Esophagus muscularis mucosa (tissue), 4 donors: ENCODE data around the gene RBM43. TPM values are rescaled to one million over a fixed set of nuclear protein-coding genes. Genes with fewer than 3 reads are reported as not detected.

ENCODE experiments used
- DNase-seq: peaks from one replicate; pipeline ENCODE4 v3.0.0-alpha.2; 2017; ENCODE audit errors: extremely low spot score
- H3K27ac ChIP-seq, 4 donors: fragments of 200-600 bp; sonication (generic); replicated peaks in 1 of 4; 1 replicate in 3 of 4; 2 replicates in 1 of 4; pipeline ENCODE4 v1.5.1; 2016 to 2019; ENCODE audit warnings: mild to moderate bottlenecking in 1 of 4
- H3K27me3 ChIP-seq, 4 donors: fragments of 200-600 bp; sonication (generic); one replicate each; pipeline versions ENCODE4 v1.5.1 to v1.6.0; 2016 to 2019
- H3K36me3 ChIP-seq, 4 donors: fragments of 200-600 bp; sonication (generic); one replicate each; pipeline ENCODE4 v1.5.1; 2016 to 2019
- H3K4me1 ChIP-seq, 4 donors: fragments of 200-600 bp; sonication (generic); one replicate each; pipeline ENCODE4 v1.5.1; 2016 to 2019
- H3K4me3 ChIP-seq, 4 donors: fragments of 200-600 bp; sonication (generic); 1 replicate in 2 of 4; 2 replicates in 2 of 4; pipeline ENCODE4 v1.5.1; 2016 to 2019; ENCODE audit warnings: mild to moderate bottlenecking in 4 of 4, moderate library complexity in 1 of 4
- H3K9me3 ChIP-seq, 4 donors: fragments of 200-600 bp; sonication (generic); 1 replicate in 3 of 4; 2 replicates in 1 of 4; pipeline ENCODE4 v1.5.1; 2016 to 2019
- CTCF ChIP-seq, 3 experiments: fragments of 200-600 bp in 2 of 3; fragments of 450-650 bp in 1 of 3; sonication (generic) in 2 of 3; IDR thresholded peaks; one replicate each; pipeline ENCODE4 v1.5.1; 2017 to 2019; ENCODE audit warnings: antibody characterized with exemption in 3 of 3, mild to moderate bottlenecking in 2 of 3, moderate library complexity in 1 of 3
- EP300 ChIP-seq: sonication (generic); formaldehyde crosslinking; IDR thresholded peaks from one replicate; pipeline ENCODE4 v1.6.1; 2017; ENCODE audit warnings: antibody characterized with exemption
- POLR2A ChIP-seq: fragments of 450-650 bp; IDR thresholded peaks from one replicate; pipeline ENCODE4 v1.6.1; 2017; ENCODE audit warnings: antibody characterized with exemption, moderate library complexity, mild to moderate bottlenecking, low read depth
- POLR2AphosphoS5 ChIP-seq, 2 donors: sonication (generic); formaldehyde crosslinking; IDR thresholded peaks; one replicate each; pipeline ENCODE4 v1.6.1; 2017; ENCODE audit warnings: antibody characterized with exemption in 2 of 2
- WGBS: methylation state at CpG from one replicate; pipeline ENCODE4 v1.1.5; 2018; 5-methylcytosine and 5-hydroxymethylcytosine counted together
- intact Hi-C: fragments of 100-400 bp; cut with DNase I; formaldehyde crosslinking; loops from one replicate; pipeline ENCODE4 v1.15.1; 2023
- total RNA-seq, 4 donors: library from RNA; depleted of rRNA; stranded (reverse); fragments of >200 nt; gene quantifications; one replicate each; pipeline versions ENCODE4 v1.1.0 to v1.2.1, GENCODE V29; 2016

Gene RBM43
- total RNA-seq, 4 donors from 2014 or later: 3.3 to 8.3 (median 5.0) TPM

- TF ChIP-seq POLR2AphosphoS5 (IDR thresholded peaks at IDR 0.05): no peak
- TF ChIP-seq CTCF (IDR thresholded peaks at IDR 0.05): no peak
- TF ChIP-seq POLR2A: no peak
- TF ChIP-seq EP300: no peak
- no peak overlapping the region for H3K27ac ChIP-seq
- H3K4me3 ChIP-seq: no peak overlapping the region
- H3K9me3 ChIP-seq: peaks cover 0 to 30% (median 24%) of the 10 kb centered on the region in 4 donors
- no peak for DNase-seq
- H3K36me3 ChIP-seq: peaks cover 21 to 33% (median 24%) of the 10 kb centered on the region in 4 donors
- H3K27me3 ChIP-seq: no peaks in the 10 kb centered on the region
- no peaks in the 10 kb centered on the region for H3K4me1 ChIP-seq
- 88% methylated on average over 1 of the region's 1 CpG for WGBS
- intact Hi-C loops: no loop called here
Measured at GRCh38 chr2:151246152-151246551, 15.5 kb downstream of the RBM43 start.

- 87% methylated on average over 3 of the region's 3 CpGs for WGBS
- Histone ChIP-seq H3K9me3 (peaks cover 0 to 19% (median 15%) of the 10 kb centered on the region in 4 donors), H3K4me1 (no peaks in the 10 kb centered on the region), H3K4me3 (no peak overlapping the region), H3K27ac (no peak overlapping the region), H3K36me3 (peaks cover 0 to 6% (median under 1%) of the 10 kb centered on the region in 4 donors), H3K27me3 (no peaks in the 10 kb centered on the region)
- intact Hi-C loops: no loop called here
- DNase-seq: no peak
- TF ChIP-seq POLR2AphosphoS5 (IDR thresholded peaks at IDR 0.05): no peak
- TF ChIP-seq CTCF (IDR thresholded peaks at IDR 0.05): no peak
- no peak for TF ChIP-seq EP300
- no peak for TF ChIP-seq POLR2A
Measured at GRCh38 chr2:151243468-151243867, 18.2 kb downstream of the RBM43 start.

GRCh38 chr2:151241224-151241623, 20.4 kb downstream of the RBM43 start:
- peaks cover 0 to under 1% (median 0%) of the 10 kb centered on the region in 4 donors for H3K9me3 ChIP-seq
- TF ChIP-seq EP300 (no peak), POLR2A (no peak), CTCF (IDR thresholded peaks at IDR 0.05) (no peak), POLR2AphosphoS5 (IDR thresholded peaks at IDR 0.05) (no peak)
- 75% methylated on average over 3 of the region's 3 CpGs for WGBS
- no peak overlapping the region for H3K4me3 ChIP-seq
- H3K27ac ChIP-seq: no peak overlapping the region
- no peaks in the 10 kb centered on the region for H3K36me3 ChIP-seq
- no peak for DNase-seq
- H3K4me1 ChIP-seq: no peaks in the 10 kb centered on the region
- intact Hi-C loops: loop anchor here (2.0 kb wide), 1 partner anchor 1644 kb away; no protein-coding TSS in a partner anchor
- H3K27me3 ChIP-seq: no peaks in the 10 kb centered on the region

- intact Hi-C loops: loop anchor here (2.0 kb wide), 1 partner anchor 1644 kb away; no protein-coding TSS in a partner anchor
- H3K4me1 ChIP-seq: no peaks in the 10 kb centered on the region
- no peak overlapping the region for H3K27ac ChIP-seq
- DNase-seq: no peak
- no peaks in the 10 kb centered on the region for H3K9me3 ChIP-seq
- no peaks in the 10 kb centered on the region for H3K27me3 ChIP-seq
- no peak overlapping the region for H3K4me3 ChIP-seq
- WGBS: 71% methylated on average over 1 of the region's 1 CpG
- H3K36me3 ChIP-seq: no peaks in the 10 kb centered on the region
- TF ChIP-seq POLR2A: no peak
- TF ChIP-seq EP300: no peak
- no peak for TF ChIP-seq CTCF (IDR thresholded peaks at IDR 0.05)
- TF ChIP-seq POLR2AphosphoS5 (IDR thresholded peaks at IDR 0.05): no peak
Measured at GRCh38 chr2:151240433-151240832, 21.2 kb downstream of the RBM43 start.

GRCh38 chr2:151239624-151240023, 22.0 kb downstream of the RBM43 start:
- no peaks in the 10 kb centered on the region for H3K36me3 ChIP-seq
- no peak overlapping the region for H3K27ac ChIP-seq
- no peaks in the 10 kb centered on the region for H3K27me3 ChIP-seq
- no peaks in the 10 kb centered on the region for H3K4me1 ChIP-seq
- H3K4me3 ChIP-seq: no peak overlapping the region
- no peaks in the 10 kb centered on the region for H3K9me3 ChIP-seq
- WGBS: 87% methylated on average over 9 of the region's 9 CpGs
- intact Hi-C loops: loop anchor here (2.0 kb wide), 1 partner anchor 1643 kb away; no protein-coding TSS in a partner anchor
- TF ChIP-seq POLR2AphosphoS5 (IDR thresholded peaks at IDR 0.05) (no peak), CTCF (IDR thresholded peaks at IDR 0.05) (no peak), EP300 (no peak), POLR2A (no peak)
- no peak for DNase-seq
